Measurements from ENCODE around the gene ARHGEF12. TPM values are rescaled to one million over a fixed set of nuclear protein-coding genes. Genes with fewer than 3 reads are reported as not detected.

Gene ARHGEF12
- polyA plus RNA-seq, 3 donors: 0.25 to 0.87 (median 0.27) TPM

DNA sequence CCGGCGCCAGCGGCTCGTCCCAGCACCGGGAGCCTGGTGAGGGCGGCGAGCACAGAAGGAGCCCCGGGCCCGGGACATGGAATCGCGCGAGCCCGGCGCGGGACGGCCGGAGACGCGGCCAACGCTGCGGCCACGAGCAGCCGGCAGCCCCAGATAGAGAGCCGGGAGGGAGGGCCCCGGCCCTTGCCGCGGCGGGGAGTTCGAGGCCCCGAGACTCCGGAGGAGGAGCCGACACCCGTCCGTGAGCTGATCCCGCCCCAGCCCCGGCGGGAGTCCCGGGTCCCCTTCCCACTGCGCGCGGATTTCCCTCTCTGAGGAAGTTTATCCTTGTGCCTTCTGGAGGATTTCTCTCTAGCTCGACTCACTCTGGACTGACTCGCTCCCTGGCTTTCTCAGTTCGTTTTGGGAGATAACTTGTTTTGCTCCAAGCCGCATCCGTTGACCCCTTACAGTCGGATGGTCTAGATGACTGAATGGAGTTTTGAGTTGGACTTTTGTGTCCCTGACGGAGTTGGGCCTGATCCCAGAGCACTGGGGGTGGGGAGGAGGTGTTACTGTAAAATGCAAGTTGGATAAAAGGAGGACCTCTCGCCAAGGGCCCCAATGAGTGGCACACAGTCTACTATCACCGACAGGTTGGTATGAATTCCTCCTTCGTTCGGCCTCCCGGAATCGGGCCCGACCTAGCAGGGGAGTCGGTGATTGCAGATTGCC is 585 bp downstream of the ARHGEF12 start:
- H3K9me3 ChIP-seq (replicated peaks in 1 of 2; ENCODE audit: control insufficient read depth in 1 of 2, insufficient read depth in 1 of 2, low read length in 2 of 2): peaks cover 7 to 40% of the 10 kb centered on the region in 2 donors
- peak overlapping the region; percentile 47 for H3K9ac ChIP-seq (ENCODE audit: insufficient read depth, low read length, poor library complexity, severe bottlenecking)
- H3K36me3 Mint-ChIP-seq: peaks cover 7 to 9% of the 10 kb centered on the region in 2 donors
- H3K27me3 Mint-ChIP-seq (ENCODE audit: low read depth in 3 of 3): peaks cover 78 to 91% (median 82%) of the 10 kb centered on the region in 3 donors
- H3K79me2 ChIP-seq (ENCODE audit: insufficient read depth, low read length): no peaks in the 10 kb centered on the region
- whole genome bisulfite sequencing (ENCODE audit: insufficient coverage): under 1% methylated on average over 55 of the region's 56 CpGs
- peak overlapping the region; percentile 89 to 92 for H3K4me3 Mint-ChIP-seq
- H3K27me3 ChIP-seq (ENCODE audit: control insufficient read depth in 2 of 2, insufficient read depth in 2 of 2, low read length in 2 of 2): peaks cover 85 to 91% of the 10 kb centered on the region in 2 donors
- peaks cover 19% of the 10 kb centered on the region for H3K4me1 Mint-ChIP-seq
- H3K4me2 ChIP-seq (replicated peaks; ENCODE audit: extremely low read depth, low read length, poor library complexity, severe bottlenecking): peak overlapping the region; percentile 82
- peak overlapping the region; percentile 83 for H2AFZ ChIP-seq (ENCODE audit: insufficient read depth, low read depth, low read length, poor library complexity, severe bottlenecking)
- H3K27ac ChIP-seq (ENCODE audit: low read depth in 1 of 2, low read length in 2 of 2): no peak overlapping the region
- H3K9me3 Mint-ChIP-seq: peaks cover 3 to 26% (median 18%) of the 10 kb centered on the region in 7 donors
- no peak for DNase-seq
- H4K20me1 ChIP-seq (ENCODE audit: insufficient read depth, low read length): no peaks in the 10 kb centered on the region
- intact Hi-C loops (cut with micrococcal nuclease): no loop called here
- H3K4me3 ChIP-seq (replicated peaks in 1 of 3; ENCODE audit: low read depth in 2 of 3, low read length in 3 of 3): peak overlapping the region; percentile 37 to 76 (median 71)
- peak overlapping the region in 1 of 7 donors; percentile 50 for H3K27ac Mint-ChIP-seq
- no peaks in the 10 kb centered on the region for H3K36me3 ChIP-seq (replicated peaks in 1 of 2; ENCODE audit: control insufficient read depth in 1 of 2, insufficient read depth in 2 of 2, low read length in 2 of 2)
- H3K4me1 ChIP-seq (ENCODE audit: control insufficient read depth in 1 of 2, insufficient read depth in 2 of 2, low read length in 2 of 2): peaks cover 26% of the 10 kb centered on the region in 2 donors
- no peak for TF ChIP-seq CTCF (IDR thresholded peaks at IDR 0.05)

GRCh38 chr11:120337355-120338106 is 1.3 kb downstream of the ARHGEF12 start:
- peaks cover 19% of the 10 kb centered on the region for H3K4me1 Mint-ChIP-seq
- no peak for DNase-seq
- peaks cover 26% of the 10 kb centered on the region in 2 donors for H3K4me1 ChIP-seq (ENCODE audit: control insufficient read depth in 1 of 2, insufficient read depth in 2 of 2, low read length in 2 of 2)
- no peak overlapping the region for H3K9ac ChIP-seq (ENCODE audit: insufficient read depth, low read length, poor library complexity, severe bottlenecking)
- intact Hi-C loops (cut with micrococcal nuclease): no loop called here
- H3K27ac Mint-ChIP-seq: peak overlapping the region in 1 of 7 donors; percentile 50
- peaks cover 79 to 92% (median 86%) of the 10 kb centered on the region in 3 donors for H3K27me3 Mint-ChIP-seq (ENCODE audit: low read depth in 3 of 3)
- peak overlapping the region in 1 of 3 experiments; percentile 76 for H3K4me3 ChIP-seq (replicated peaks in 1 of 3; ENCODE audit: low read depth in 2 of 3, low read length in 3 of 3)
- H3K9me3 Mint-ChIP-seq: peaks cover 3 to 31% (median 18%) of the 10 kb centered on the region in 7 donors
- no peaks in the 10 kb centered on the region for H3K79me2 ChIP-seq (ENCODE audit: insufficient read depth, low read length)
- H2AFZ ChIP-seq (ENCODE audit: insufficient read depth, low read depth, low read length, poor library complexity, severe bottlenecking): peak overlapping the region; percentile 83
- H3K4me2 ChIP-seq (replicated peaks; ENCODE audit: extremely low read depth, low read length, poor library complexity, severe bottlenecking): peak overlapping the region; percentile 82
- H3K9me3 ChIP-seq (replicated peaks in 1 of 2; ENCODE audit: control insufficient read depth in 1 of 2, insufficient read depth in 1 of 2, low read length in 2 of 2): peaks cover 7 to 47% of the 10 kb centered on the region in 2 donors
- peaks cover 89 to 92% of the 10 kb centered on the region in 2 donors for H3K27me3 ChIP-seq (ENCODE audit: control insufficient read depth in 2 of 2, insufficient read depth in 2 of 2, low read length in 2 of 2)
- H4K20me1 ChIP-seq (ENCODE audit: insufficient read depth, low read length): no peaks in the 10 kb centered on the region
- no peak for TF ChIP-seq CTCF (IDR thresholded peaks at IDR 0.05)
- H3K36me3 ChIP-seq (replicated peaks in 1 of 2; ENCODE audit: control insufficient read depth in 1 of 2, insufficient read depth in 2 of 2, low read length in 2 of 2): no peaks in the 10 kb centered on the region
- H3K27ac ChIP-seq (ENCODE audit: low read depth in 1 of 2, low read length in 2 of 2): no peak overlapping the region
- 35% methylated on average over 12 of the region's 18 CpGs for WGBS (ENCODE audit: insufficient coverage)
- peaks cover 7 to 9% of the 10 kb centered on the region in 2 donors for H3K36me3 Mint-ChIP-seq
- peak overlapping the region; percentile 89 to 92 for H3K4me3 Mint-ChIP-seq
